ENCODE data around the gene ARNT2.

The ARNT2 gene

DNA sequence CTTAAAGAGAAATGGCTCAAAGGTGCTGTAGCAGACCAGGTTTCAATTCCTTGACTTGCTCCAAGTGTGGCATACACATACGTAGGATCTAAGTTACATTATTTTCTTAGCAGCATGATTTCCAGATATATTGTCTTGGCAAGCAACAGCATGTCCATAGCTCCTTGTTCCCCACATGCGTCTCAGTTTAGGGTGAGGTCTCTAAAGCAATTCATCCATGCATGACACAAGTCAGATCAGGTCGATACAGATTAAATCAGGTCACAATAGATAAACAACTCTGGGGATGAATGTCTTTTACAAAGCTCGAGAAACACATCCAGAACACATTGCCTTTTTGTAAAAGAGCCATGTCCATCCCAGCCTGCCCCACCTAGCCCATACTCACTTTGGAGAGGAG is 182.0 kb downstream of the ARNT2 start:
- no peak overlapping the region for H3K4me3 ChIP-seq (ENCODE audit: control insufficient read depth, low read depth, low read length)
- DNase-seq (ENCODE audit: low read depth), result no peak
- TF ChIP-seq, protein P1, sequence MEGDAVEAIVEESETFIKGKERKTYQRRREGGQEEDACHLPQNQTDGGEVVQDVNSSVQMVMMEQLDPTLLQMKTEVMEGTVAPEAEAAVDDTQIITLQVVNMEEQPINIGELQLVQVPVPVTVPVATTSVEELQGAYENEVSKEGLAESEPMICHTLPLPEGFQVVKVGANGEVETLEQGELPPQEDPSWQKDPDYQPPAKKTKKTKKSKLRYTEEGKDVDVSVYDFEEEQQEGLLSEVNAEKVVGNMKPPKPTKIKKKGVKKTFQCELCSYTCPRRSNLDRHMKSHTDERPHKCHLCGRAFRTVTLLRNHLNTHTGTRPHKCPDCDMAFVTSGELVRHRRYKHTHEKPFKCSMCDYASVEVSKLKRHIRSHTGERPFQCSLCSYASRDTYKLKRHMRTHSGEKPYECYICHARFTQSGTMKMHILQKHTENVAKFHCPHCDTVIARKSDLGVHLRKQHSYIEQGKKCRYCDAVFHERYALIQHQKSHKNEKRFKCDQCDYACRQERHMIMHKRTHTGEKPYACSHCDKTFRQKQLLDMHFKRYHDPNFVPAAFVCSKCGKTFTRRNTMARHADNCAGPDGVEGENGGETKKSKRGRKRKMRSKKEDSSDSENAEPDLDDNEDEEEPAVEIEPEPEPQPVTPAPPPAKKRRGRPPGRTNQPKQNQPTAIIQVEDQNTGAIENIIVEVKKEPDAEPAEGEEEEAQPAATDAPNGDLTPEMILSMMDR (conservative IDR thresholded peaks at IDR 0.05; ENCODE audit: control insufficient read depth, insufficient read depth, low read depth, low read length), result no peak

DNA sequence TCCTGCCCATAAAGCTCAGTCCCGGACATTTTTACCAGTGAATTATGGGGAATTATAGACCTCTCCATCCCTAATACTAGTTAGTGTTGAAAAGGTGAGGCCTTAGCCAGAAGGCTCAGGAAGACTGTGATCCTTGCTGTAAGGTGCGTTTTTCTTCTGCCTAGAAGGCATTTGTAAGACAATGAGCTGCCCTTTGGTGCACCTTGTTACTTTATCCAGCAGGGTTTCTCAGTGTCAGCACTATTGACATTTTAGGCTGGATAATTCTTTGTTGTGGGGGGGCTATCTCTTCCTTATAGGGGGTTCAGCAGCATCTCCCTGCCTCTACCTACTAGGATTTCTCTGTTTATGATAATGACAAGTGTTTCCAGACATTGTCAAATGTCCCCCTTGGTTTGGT is 182.8 kb downstream of the ARNT2 start:
- H3K4me3 ChIP-seq (ENCODE audit: control insufficient read depth, low read depth, low read length), result no peak overlapping the region
- TF ChIP-seq, protein P1 (conservative IDR thresholded peaks at IDR 0.05; ENCODE audit: control insufficient read depth, insufficient read depth, low read depth, low read length), result no peak
- DNase-seq (ENCODE audit: low read depth), result no peak

DNA sequence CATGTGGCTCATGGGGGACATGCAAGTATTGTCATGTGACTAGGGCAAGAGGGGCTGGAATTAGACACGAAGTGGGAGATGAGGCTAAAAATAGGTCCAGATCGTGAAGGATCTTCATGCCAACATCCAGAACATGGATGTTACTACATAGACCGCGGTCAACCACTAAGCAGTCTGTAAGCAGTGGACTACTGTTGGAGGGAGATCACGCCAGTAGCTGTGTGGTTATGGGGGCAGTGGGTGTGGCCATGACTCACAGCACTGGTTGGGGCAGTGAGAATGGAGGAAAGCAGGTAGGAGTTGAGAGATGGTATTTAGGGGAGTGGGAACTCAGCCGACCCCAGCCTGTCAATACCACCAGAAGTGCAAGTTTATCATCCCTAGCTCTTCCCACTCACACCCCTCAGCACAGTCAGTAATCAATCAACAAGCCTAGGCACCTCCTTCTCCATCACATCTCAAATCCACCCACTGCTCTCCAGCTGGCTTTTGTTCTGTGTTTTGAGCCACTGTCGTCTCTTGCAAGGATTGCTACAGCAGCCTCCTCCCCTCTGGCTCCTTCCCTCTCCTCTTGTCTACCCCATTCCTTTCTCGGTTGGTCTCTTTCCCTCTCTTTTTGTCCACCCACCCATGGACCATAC is 183.8 kb downstream of the ARNT2 start:
- peak; percentile 78 for DNase-seq (ENCODE audit: low read depth)

DNA sequence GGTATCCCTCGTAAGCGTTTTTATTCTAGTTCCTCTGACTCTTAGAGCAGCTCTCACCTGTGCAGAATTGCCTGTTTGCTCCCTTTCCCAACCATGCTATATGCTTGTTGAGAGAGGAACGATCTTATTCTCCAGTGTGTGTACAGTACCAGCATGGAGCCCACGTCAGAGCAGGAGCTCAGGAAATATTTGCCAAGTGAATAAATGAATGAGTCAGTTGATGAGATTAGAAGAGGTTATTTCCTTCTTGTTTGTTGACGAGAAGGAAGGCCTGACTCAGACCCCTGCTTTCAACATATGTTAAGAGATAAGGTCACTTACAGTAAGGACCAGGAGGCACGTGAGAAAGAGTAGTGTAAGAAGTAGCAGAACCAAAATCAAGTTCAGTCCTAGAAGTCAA is 184.6 kb downstream of the ARNT2 start:
- DNase-seq (ENCODE audit: low read depth), result peak; percentile 96
- H3K4me3 ChIP-seq (ENCODE audit: control insufficient read depth, low read depth, low read length), result no peak overlapping the region
- TF ChIP-seq, protein P1 (conservative IDR thresholded peaks at IDR 0.05; ENCODE audit: control insufficient read depth, insufficient read depth, low read depth, low read length), result no peak

More for the DNA sequence above, 183.8 kb downstream of the ARNT2 start:
- TF ChIP-seq, protein P1 (conservative IDR thresholded peaks at IDR 0.05; ENCODE audit: control insufficient read depth, insufficient read depth, low read depth, low read length), result no peak
- H3K4me3 ChIP-seq (ENCODE audit: control insufficient read depth, low read depth, low read length), result no peak overlapping the region

DNA sequence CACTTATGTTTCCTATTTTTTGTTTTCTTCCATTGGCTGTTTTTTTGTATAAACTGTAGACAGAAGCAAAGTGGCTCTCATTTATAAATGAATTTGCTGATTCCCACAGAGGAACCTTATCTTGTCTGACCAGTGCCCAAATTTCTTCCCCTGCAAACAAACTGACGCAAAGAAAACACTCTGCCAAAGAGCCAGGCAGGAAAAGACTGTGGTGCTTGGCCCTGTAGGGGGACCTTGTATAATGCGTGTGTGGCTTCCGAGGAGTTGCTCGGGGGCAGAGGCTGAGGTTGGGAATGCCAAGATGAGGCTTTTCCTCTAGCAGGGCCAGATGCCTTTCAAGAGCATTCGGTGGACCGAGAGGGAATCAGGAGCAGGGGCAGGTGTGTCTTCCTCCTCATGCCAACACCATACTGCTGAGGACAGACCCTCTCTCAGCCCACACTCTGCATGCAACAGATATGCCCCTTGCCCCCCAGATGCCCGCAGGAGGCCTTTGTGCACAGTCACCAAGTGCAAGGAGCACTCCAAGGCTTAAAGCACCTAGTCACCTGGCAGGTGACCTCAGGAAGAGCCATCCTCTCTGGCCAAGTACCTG is 186.7 kb downstream of the ARNT2 start:
- DNase-seq (ENCODE audit: low read depth), result no peak
- no peak overlapping the region for H3K4me3 ChIP-seq (ENCODE audit: control insufficient read depth, low read depth, low read length)
- TF ChIP-seq, protein P1 (conservative IDR thresholded peaks at IDR 0.05; ENCODE audit: control insufficient read depth, insufficient read depth, low read depth, low read length), result no peak

DNA sequence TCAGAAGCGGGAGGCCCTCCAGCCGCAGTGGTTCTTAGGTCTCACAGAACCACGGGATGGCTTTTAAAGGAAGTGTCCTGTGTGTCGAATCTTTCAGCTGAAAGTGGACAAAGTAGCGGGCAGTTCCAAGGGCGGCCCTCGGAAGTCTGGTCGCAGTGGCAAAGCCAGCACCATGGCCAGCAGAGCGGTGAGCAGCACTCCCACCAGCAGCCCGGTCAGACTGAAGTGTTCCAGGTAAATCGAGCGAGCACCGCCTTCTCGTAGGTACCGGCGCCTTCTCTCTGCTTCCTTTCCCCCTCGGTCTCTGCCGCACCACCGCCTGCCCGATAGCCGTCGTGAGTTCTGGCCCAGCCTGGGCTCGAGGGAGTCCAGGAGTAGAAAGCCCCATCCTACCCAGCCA is 187.3 kb downstream of the ARNT2 start:
- no peak overlapping the region for H3K4me3 ChIP-seq (ENCODE audit: control insufficient read depth, low read depth, low read length)
- DNase-seq (ENCODE audit: low read depth), result no peak
- TF ChIP-seq, protein P1 (conservative IDR thresholded peaks at IDR 0.05; ENCODE audit: control insufficient read depth, insufficient read depth, low read depth, low read length), result no peak

Measured in fibroblast of mammary gland (primary cell).